Epithelial cell of esophagus (primary cell): ENCODE measurements around the gene KISS1.

Experiments used
- DNase-seq: peaks from one replicate; pipeline ENCODE4 v3.0.0; 2010; ENCODE audit warnings: low read depth
- H3K4me3 ChIP-seq: 2 replicates; pipeline ENCODE4 v1.5.1; 2011; ENCODE audit warnings: mild to moderate bottlenecking, low read length, control low read depth
- TF ChIP-seq, protein P1 (sequence below): IDR thresholded peaks from 2 replicates; pipeline ENCODE4 v1.5.1; 2011; ENCODE audit warnings: low read depth, mild to moderate bottlenecking, low read length, control low read depth, inconsistent platforms; ENCODE audit not compliant: insufficient read depth; ENCODE audit errors: missing control alignments

The KISS1 gene

GRCh38 chr1:204171751-204172178, 24.5 kb downstream of the KISS1 start:
- TF ChIP-seq, protein P1, sequence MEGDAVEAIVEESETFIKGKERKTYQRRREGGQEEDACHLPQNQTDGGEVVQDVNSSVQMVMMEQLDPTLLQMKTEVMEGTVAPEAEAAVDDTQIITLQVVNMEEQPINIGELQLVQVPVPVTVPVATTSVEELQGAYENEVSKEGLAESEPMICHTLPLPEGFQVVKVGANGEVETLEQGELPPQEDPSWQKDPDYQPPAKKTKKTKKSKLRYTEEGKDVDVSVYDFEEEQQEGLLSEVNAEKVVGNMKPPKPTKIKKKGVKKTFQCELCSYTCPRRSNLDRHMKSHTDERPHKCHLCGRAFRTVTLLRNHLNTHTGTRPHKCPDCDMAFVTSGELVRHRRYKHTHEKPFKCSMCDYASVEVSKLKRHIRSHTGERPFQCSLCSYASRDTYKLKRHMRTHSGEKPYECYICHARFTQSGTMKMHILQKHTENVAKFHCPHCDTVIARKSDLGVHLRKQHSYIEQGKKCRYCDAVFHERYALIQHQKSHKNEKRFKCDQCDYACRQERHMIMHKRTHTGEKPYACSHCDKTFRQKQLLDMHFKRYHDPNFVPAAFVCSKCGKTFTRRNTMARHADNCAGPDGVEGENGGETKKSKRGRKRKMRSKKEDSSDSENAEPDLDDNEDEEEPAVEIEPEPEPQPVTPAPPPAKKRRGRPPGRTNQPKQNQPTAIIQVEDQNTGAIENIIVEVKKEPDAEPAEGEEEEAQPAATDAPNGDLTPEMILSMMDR: no peak
- H3K4me3 ChIP-seq: no peak overlapping the region
- peak; percentile 98 for DNase-seq

- H3K4me3 ChIP-seq: no peak overlapping the region
- peak; percentile 47 for DNase-seq
- TF ChIP-seq, protein P1: no peak
These were observed 25.7 kb downstream of the KISS1 start for GRCh38 chr1:204170494-204171155.

- no peak overlapping the region for H3K4me3 ChIP-seq
- no peak for DNase-seq
- TF ChIP-seq, protein P1: no peak
These were observed 26.4 kb downstream of the KISS1 start for GRCh38 chr1:204169858-204170257.

- no peak for DNase-seq
- no peak overlapping the region for H3K4me3 ChIP-seq
- TF ChIP-seq, protein P1: no peak
These were observed 28.6 kb downstream of the KISS1 start for GRCh38 chr1:204167730-204168129.

- DNase-seq: no peak
- TF ChIP-seq, protein P1: no peak
- H3K4me3 ChIP-seq: no peak within 1 kb of the TSS
These were observed 30.1 kb downstream of the KISS1 start, which contains the start of gene REN for GRCh38 chr1:204166219-204166618. Gene REN, minus strand, starts transcription at chr1:204166337. Its CDS starts 44 bp downstream, at chr1:204166293.

GRCh38 chr1:204162494-204163074, 33.7 kb downstream of the KISS1 start:
- TF ChIP-seq, protein P1: peak; percentile 98
- DNase-seq: peak; percentile 82
- no peak overlapping the region for H3K4me3 ChIP-seq
